SK-N-SH (cell line): ENCODE results near the gene TRHDE. TPM values are rescaled to one million over a fixed set of nuclear protein-coding genes. Genes with fewer than 3 reads are reported as not detected.

Experiments
- CTCF ChIA-PET: fragments of 300-600, 350-600 bp; formaldehyde crosslinking; extraction: SDS; loops from one replicate; lab custom pipeline; 2021; lab: Yijun Ruan, JAX
- POLR2A ChIA-PET: fragments of 350-600 bp; sonication (Branson Sonifier 250); formaldehyde crosslinking; extraction: SDS; loops from one replicate; lab custom pipeline; 2020; ENCODE audit warnings: antibody characterized with exemption, inconsistent platforms; lab: Yijun Ruan, JAX
- DNase-seq: peaks from one replicate; pipeline ENCODE4 v3.0.0; 2012
- H2AFZ ChIP-seq: fragments of 200-600 bp; sonication (generic); 2 replicates; pipeline ENCODE4 v1.8.1; 2016; ENCODE audit warnings: antibody characterized with exemption, mild to moderate bottlenecking, low read depth
- H3F3A ChIP-seq: fragments of 200-600 bp; sonication (generic); replicated peaks from 2 replicates; pipeline ENCODE3; 2016; ENCODE audit warnings: antibody characterized with exemption, mild to moderate bottlenecking; ENCODE audit not compliant: insufficient read depth
- H3K27ac ChIP-seq, 2 experiments: fragments of 200-500 bp in 1 of 2; fragments of 200-600 bp in 1 of 2; sonication (Bioruptor generic) in 1 of 2; sonication (generic), shearing (Covaris generic) in 1 of 2; 2 replicates each; pipeline versions ENCODE4 v1.5.1 to v1.6.1; 2014 to 2016; ENCODE audit warnings: low read depth in 2 of 2, inconsistent platforms in 1 of 2, low read length in 1 of 2, mild to moderate bottlenecking in 1 of 2, mixed read lengths in 1 of 2
- H3K27me3 ChIP-seq: fragments of 200-600 bp; sonication (generic), shearing (Covaris generic); 2 replicates; pipeline ENCODE4 v1.6.1; 2016; ENCODE audit warnings: mixed run types; ENCODE audit not compliant: insufficient read depth
- H3K36me3 ChIP-seq, 2 experiments: fragments of 200-500 bp in 1 of 2; fragments of 200-600 bp in 1 of 2; sonication (Bioruptor generic) in 1 of 2; sonication (generic) in 1 of 2; replicated peaks in 1 of 2; 2 replicates each; pipeline versions ENCODE3 to v1.5.1; 2014 to 2016; ENCODE audit warnings: low read length in 1 of 2, mild to moderate bottlenecking in 1 of 2; ENCODE audit not compliant: insufficient read depth in 2 of 2, control insufficient read depth in 1 of 2
- H3K4me1 ChIP-seq, 2 experiments: fragments of 200-500 bp in 1 of 2; fragments of 200-600 bp in 1 of 2; sonication (Bioruptor generic) in 1 of 2; sonication (generic), shearing (Covaris generic) in 1 of 2; 2 replicates each; pipeline versions ENCODE4 v1.5.1 to v1.6.1; 2014 to 2016; ENCODE audit warnings: low read depth in 1 of 2, low read length in 1 of 2, mixed run types in 1 of 2; ENCODE audit not compliant: insufficient read depth in 2 of 2, control insufficient read depth in 1 of 2
- H3K4me2 ChIP-seq: fragments of 200-600 bp; sonication (generic), shearing (Covaris generic); 2 replicates; pipeline ENCODE4 v1.6.1; 2017; ENCODE audit warnings: mixed run types
- H3K4me3 ChIP-seq, 2 experiments: fragments of 200-500 bp in 1 of 2; fragments of 200-600 bp in 1 of 2; sonication (Bioruptor generic) in 1 of 2; sonication (generic), shearing (Covaris generic) in 1 of 2; 2 replicates each; pipeline versions ENCODE4 v1.5.1 to v1.8.1; 2014 to 2016; ENCODE audit warnings: low read depth in 2 of 2, inconsistent platforms in 1 of 2, low read length in 1 of 2, mild to moderate bottlenecking in 1 of 2, mixed read lengths in 1 of 2, moderate library complexity in 1 of 2
- H3K79me2 ChIP-seq: fragments of 200-600 bp; sonication (generic); 2 replicates; pipeline ENCODE4 v1.8.1; 2017; ENCODE audit warnings: mild to moderate bottlenecking; ENCODE audit not compliant: insufficient read depth
- H3K9ac ChIP-seq: fragments of 200-600 bp; sonication (generic); 2 replicates; pipeline ENCODE4 v1.6.1; 2017; ENCODE audit warnings: mixed run types
- H3K9me2 ChIP-seq: fragments of 200-600 bp; sonication (generic); 2 replicates; pipeline ENCODE4 v1.6.1; 2017; ENCODE audit warnings: mixed run types
- H3K9me3 ChIP-seq: fragments of 200-600 bp; sonication (generic); 2 replicates; pipeline ENCODE4 v1.6.1; 2017; ENCODE audit warnings: mixed run types, mild to moderate bottlenecking, moderate library complexity
- H4K20me1 ChIP-seq: fragments of 200-600 bp; sonication (generic); 2 replicates; pipeline ENCODE4 v1.6.1; 2017; ENCODE audit warnings: mild to moderate bottlenecking, mixed run types; ENCODE audit not compliant: insufficient read depth
- CHD2 ChIP-seq: fragments of 150-350 bp; IDR thresholded peaks from 2 replicates; pipeline ENCODE4 v1.6.1; 2018; ENCODE audit warnings: low read length; ENCODE audit not compliant: partially characterized antibody
- ELF1 ChIP-seq: IDR thresholded peaks from 2 replicates; pipeline ENCODE4 v1.4.0; 2012
- EP300 ChIP-seq, 2 experiments: IDR thresholded peaks; 2 replicates each; pipeline versions ENCODE4 v1.4.0 to v1.6.1; 2012; ENCODE audit warnings: borderline replicate concordance in 1 of 2, low read depth in 1 of 2, low read length in 1 of 2
- FOSL2 ChIP-seq: IDR thresholded peaks from 2 replicates; pipeline ENCODE4 v1.4.0; 2012; ENCODE audit warnings: low read depth, mild to moderate bottlenecking, moderate library complexity, borderline replicate concordance
- FOXJ3 ChIP-seq: sonication (generic); formaldehyde crosslinking; IDR thresholded peaks from 2 replicates; pipeline ENCODE4 v1.5.1; 2020; ENCODE audit warnings: mild to moderate bottlenecking, missing genetic modification reagents
- GATA2 ChIP-seq: sonication (generic); formaldehyde crosslinking; IDR thresholded peaks from 2 replicates; pipeline ENCODE4 v1.5.0; 2020; ENCODE audit warnings: mild to moderate bottlenecking, missing genetic modification reagents
- JUND ChIP-seq: IDR thresholded peaks from 2 replicates; pipeline ENCODE4 v1.4.0; 2012
- NFIC ChIP-seq: IDR thresholded peaks from 2 replicates; pipeline ENCODE4 v1.4.0; 2012; ENCODE audit warnings: borderline replicate concordance
- POLR2AphosphoS5 ChIP-seq: IDR thresholded peaks from 2 replicates; pipeline ENCODE4 v1.6.1; 2012; ENCODE audit warnings: low read depth, low read length
- RCOR1 ChIP-seq: fragments of 150-350 bp; IDR thresholded peaks from 2 replicates; pipeline ENCODE4 v1.6.1; 2017; ENCODE audit warnings: antibody characterized with exemption, low read length
- RFX5 ChIP-seq: IDR thresholded peaks from 2 replicates; pipeline ENCODE4 v1.6.1; 2012; ENCODE audit warnings: mild to moderate bottlenecking, improper control_type of control experiment, low read length
- RXRA ChIP-seq: IDR thresholded peaks from 2 replicates; pipeline ENCODE4 v1.4.0; 2012; ENCODE audit warnings: low read depth, mild to moderate bottlenecking, borderline replicate concordance
- SMC3 ChIP-seq: IDR thresholded peaks from 2 replicates; pipeline ENCODE4 v1.6.1; 2012; ENCODE audit warnings: low read depth, low read length, improper control_type of control experiment
- TAF1 ChIP-seq: IDR thresholded peaks from 2 replicates; pipeline ENCODE4 v1.6.1; 2012; ENCODE audit warnings: low read depth, mild to moderate bottlenecking, low read length, moderate library complexity, borderline replicate concordance
- TCF12 ChIP-seq: IDR thresholded peaks from 2 replicates; pipeline ENCODE4 v1.4.0; 2012
- YY1 ChIP-seq: IDR thresholded peaks from 2 replicates; pipeline ENCODE4 v1.4.0; 2012; ENCODE audit warnings: low read depth, mild to moderate bottlenecking
- WGBS: methylation state at CpG from one replicate; pipeline ENCODE4 v1.1.6; 2017; ENCODE audit warnings: low lambda C conversion rate; 5-methylcytosine and 5-hydroxymethylcytosine counted together
- polyA plus RNA-seq, 3 experiments: library from polyadenylated mRNA; depleted of rRNA; stranded (reverse); fragments of >200 nt; gene quantifications; 2 replicates each; pipeline ENCODE4 v1.2.3, GENCODE V29; 2012
- TF ChIP-seq, protein P1 (sequence below): fragments of 200-600 bp; sonication (generic); IDR thresholded peaks from 2 replicates; pipeline ENCODE4 v1.6.1; 2017; ENCODE audit warnings: antibody characterized with exemption, mild to moderate bottlenecking, moderate library complexity
- TF ChIP-seq, protein P2 (sequence below): IDR thresholded peaks from 2 replicates; pipeline ENCODE4; 2012
- TF ChIP-seq, protein P3 (sequence below): fragments of 150-350 bp; IDR thresholded peaks from 2 replicates; pipeline ENCODE4 v1.6.1; 2017; ENCODE audit warnings: antibody characterized with exemption, low read length, low read depth, borderline replicate concordance
- TF ChIP-seq, protein P4 (sequence below): IDR thresholded peaks from 2 replicates; pipeline ENCODE4 v1.4.0; 2012; ENCODE audit warnings: low read depth, borderline replicate concordance

Gene TRHDE
- polyA plus RNA-seq, 1 of the 3 experiments (the other 2 are of a cell fraction) = 0.46 TPM

DNA sequence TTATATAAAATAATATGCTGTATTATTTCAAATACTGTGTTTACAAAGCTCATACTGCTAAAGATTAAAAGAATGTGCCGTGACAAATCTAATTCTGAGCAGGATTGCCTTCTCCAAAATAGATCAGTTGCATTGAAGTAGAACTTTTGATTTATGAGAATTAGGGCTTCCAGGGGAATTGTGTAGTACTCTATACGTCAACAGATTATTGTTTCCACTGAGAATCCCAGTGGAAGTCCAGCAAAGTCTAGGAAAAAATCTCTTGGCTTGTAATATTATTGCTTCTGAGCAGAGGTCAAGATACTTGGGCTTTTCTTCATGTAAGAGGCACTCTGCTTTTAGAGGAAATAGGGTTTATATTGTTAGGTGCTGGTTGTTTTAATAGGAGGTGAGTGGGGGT, 133.9 kb downstream of the TRHDE start:
- no peaks in the 10 kb centered on the region for H3K79me2 ChIP-seq

DNA sequence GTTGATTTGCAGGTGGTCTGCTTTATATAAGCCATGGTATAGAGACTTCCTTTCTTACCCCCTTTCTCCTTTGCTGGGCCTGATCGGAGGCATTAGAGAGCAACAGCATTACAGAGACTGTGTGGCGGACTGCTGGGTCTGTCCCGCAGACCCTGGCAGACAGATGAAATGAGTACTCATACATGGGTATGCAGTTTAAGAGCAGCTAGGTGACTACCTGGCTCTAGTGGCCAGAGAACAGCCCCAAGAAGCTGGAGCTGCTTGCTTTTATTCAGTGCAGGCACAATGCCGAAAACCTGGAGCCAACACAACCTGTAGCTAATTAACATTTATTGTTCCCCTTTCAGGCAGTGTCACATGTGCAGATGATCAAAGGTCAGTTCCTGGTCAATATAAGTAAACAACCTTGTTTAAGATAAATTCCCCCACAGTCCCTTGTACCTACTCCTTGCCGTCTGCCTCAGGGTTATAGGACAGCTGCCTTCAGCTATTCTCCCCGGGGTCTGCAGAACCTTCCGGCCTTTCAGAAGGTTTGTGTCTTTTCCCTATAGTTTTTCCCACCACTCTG, 160.0 kb downstream of the TRHDE start:
- Histone ChIP-seq H3K4me1 (no peaks in the 10 kb centered on the region), H3K79me2 (no peaks in the 10 kb centered on the region), H3K4me2 (no peak overlapping the region), H3K27ac (no peak overlapping the region), H3K36me3 (no peaks in the 10 kb centered on the region), H2AFZ (no peak overlapping the region), H3K9me3 (no peaks in the 10 kb centered on the region), H3K4me3 (no peak overlapping the region), H4K20me1 (no peaks in the 10 kb centered on the region), H3K9ac (no peak overlapping the region), H3K9me2 (no peaks in the 10 kb centered on the region), H3F3A (no peaks in the 10 kb centered on the region), H3K27me3 (no peaks in the 10 kb centered on the region)
- DNase-seq = no peak
- POLR2A ChIA-PET = no interaction called here
- CTCF ChIA-PET = no interaction called here
- TF ChIP-seq RFX5 (no peak), ELF1 (no peak), SMC3 (no peak), CHD2 (no peak), FOXJ3 (CRISPR knock-in tag) (no peak), TCF12 (no peak), EP300 (IDR thresholded peaks at IDR 0.05; ENCODE audit: borderline replicate concordance in 1 of 2, low read depth in 1 of 2, low read length in 1 of 2) (no peak), FOSL2 (no peak), TAF1 (no peak)
- TF ChIP-seq, protein P1, sequence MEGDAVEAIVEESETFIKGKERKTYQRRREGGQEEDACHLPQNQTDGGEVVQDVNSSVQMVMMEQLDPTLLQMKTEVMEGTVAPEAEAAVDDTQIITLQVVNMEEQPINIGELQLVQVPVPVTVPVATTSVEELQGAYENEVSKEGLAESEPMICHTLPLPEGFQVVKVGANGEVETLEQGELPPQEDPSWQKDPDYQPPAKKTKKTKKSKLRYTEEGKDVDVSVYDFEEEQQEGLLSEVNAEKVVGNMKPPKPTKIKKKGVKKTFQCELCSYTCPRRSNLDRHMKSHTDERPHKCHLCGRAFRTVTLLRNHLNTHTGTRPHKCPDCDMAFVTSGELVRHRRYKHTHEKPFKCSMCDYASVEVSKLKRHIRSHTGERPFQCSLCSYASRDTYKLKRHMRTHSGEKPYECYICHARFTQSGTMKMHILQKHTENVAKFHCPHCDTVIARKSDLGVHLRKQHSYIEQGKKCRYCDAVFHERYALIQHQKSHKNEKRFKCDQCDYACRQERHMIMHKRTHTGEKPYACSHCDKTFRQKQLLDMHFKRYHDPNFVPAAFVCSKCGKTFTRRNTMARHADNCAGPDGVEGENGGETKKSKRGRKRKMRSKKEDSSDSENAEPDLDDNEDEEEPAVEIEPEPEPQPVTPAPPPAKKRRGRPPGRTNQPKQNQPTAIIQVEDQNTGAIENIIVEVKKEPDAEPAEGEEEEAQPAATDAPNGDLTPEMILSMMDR = no peak
- WGBS = 35% methylated on average over 7 of the region's 7 CpGs

More for the DNA sequence above, 133.9 kb downstream of the TRHDE start:
- H3K4me1 ChIP-seq = peaks cover 0 to 3% of the 10 kb centered on the region in 2 experiments; a peak in 1 of 4 replicates
- 19% methylated on average over 2 of the region's 2 CpGs for WGBS
- no peaks in the 10 kb centered on the region for H3K36me3 ChIP-seq
- no peak for TF ChIP-seq RFX5
- no peak for TF ChIP-seq JUND
- TF ChIP-seq, protein P2, sequence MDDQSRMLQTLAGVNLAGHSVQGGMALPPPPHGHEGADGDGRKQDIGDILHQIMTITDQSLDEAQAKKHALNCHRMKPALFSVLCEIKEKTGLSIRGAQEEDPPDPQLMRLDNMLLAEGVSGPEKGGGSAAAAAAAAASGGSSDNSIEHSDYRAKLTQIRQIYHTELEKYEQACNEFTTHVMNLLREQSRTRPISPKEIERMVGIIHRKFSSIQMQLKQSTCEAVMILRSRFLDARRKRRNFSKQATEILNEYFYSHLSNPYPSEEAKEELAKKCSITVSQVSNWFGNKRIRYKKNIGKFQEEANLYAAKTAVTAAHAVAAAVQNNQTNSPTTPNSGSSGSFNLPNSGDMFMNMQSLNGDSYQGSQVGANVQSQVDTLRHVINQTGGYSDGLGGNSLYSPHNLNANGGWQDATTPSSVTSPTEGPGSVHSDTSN = no peak
- no peak for TF ChIP-seq RXRA
- no peak for TF ChIP-seq NFIC
- TF ChIP-seq, protein P3, sequence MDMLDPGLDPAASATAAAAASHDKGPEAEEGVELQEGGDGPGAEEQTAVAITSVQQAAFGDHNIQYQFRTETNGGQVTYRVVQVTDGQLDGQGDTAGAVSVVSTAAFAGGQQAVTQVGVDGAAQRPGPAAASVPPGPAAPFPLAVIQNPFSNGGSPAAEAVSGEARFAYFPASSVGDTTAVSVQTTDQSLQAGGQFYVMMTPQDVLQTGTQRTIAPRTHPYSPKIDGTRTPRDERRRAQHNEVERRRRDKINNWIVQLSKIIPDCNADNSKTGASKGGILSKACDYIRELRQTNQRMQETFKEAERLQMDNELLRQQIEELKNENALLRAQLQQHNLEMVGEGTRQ = no peak
- TF ChIP-seq CHD2 = no peak
- TF ChIP-seq POLR2AphosphoS5 = no peak
- no peak for TF ChIP-seq GATA2
- TF ChIP-seq FOXJ3 (CRISPR knock-in tag) = no peak
- TF ChIP-seq SMC3 = no peak
- no peak for TF ChIP-seq RCOR1
- TF ChIP-seq, protein P4, sequence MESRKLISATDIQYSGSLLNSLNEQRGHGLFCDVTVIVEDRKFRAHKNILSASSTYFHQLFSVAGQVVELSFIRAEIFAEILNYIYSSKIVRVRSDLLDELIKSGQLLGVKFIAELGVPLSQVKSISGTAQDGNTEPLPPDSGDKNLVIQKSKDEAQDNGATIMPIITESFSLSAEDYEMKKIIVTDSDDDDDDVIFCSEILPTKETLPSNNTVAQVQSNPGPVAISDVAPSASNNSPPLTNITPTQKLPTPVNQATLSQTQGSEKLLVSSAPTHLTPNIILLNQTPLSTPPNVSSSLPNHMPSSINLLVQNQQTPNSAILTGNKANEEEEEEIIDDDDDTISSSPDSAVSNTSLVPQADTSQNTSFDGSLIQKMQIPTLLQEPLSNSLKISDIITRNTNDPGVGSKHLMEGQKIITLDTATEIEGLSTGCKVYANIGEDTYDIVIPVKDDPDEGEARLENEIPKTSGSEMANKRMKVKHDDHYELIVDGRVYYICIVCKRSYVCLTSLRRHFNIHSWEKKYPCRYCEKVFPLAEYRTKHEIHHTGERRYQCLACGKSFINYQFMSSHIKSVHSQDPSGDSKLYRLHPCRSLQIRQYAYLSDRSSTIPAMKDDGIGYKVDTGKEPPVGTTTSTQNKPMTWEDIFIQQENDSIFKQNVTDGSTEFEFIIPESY = no peak
- TF ChIP-seq YY1 = no peak
- H3K4me2 ChIP-seq = no peak overlapping the region
- POLR2A ChIA-PET = no interaction called here
- H3K4me3 ChIP-seq = no peak overlapping the region
- H3K9me3 ChIP-seq = no peaks in the 10 kb centered on the region
- H3K27ac ChIP-seq = no peak overlapping the region
- H4K20me1 ChIP-seq = no peaks in the 10 kb centered on the region
- no peak for DNase-seq
- no peaks in the 10 kb centered on the region for H3K9me2 ChIP-seq
- H3K27me3 ChIP-seq = no peaks in the 10 kb centered on the region
- CTCF ChIA-PET = no interaction called here
- no peak overlapping the region for H3K9ac ChIP-seq
- H2AFZ ChIP-seq = no peak overlapping the region
- H3F3A ChIP-seq = no peaks in the 10 kb centered on the region
